HG03108 (cell line): Measurements from ENCODE around the gene NHLRC4.

Source experiments
- ATAC-seq: cut with Tn5 transposase; IDR thresholded peaks from one replicate; pipeline ENCODE4 v1.9.1; 2021; ENCODE audit warnings: moderate library complexity; ENCODE audit not compliant: unreplicated experiment

The NHLRC4 gene

DNA sequence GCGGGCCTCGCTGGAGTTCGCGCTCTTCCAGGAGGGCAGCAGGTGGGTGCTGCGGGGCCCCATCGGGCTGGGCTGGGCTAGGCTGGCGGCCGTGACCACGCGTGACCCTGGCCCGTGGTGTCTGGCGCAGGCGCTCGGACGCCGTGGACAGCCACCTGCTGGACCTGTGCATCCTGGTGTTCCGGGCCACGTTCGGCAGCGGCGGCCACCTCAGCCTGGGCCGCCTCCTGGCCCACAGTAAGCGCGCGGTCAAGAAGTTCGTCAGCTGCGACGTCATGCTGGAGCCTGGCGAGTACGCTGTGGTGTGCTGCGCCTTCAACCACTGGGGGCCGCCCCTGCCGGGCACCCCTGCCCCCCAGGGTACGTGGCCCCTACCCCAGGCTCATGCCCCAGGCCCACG lies 14.6 kb upstream of the NHLRC4 start:
- ATAC-seq: no peak

DNA sequence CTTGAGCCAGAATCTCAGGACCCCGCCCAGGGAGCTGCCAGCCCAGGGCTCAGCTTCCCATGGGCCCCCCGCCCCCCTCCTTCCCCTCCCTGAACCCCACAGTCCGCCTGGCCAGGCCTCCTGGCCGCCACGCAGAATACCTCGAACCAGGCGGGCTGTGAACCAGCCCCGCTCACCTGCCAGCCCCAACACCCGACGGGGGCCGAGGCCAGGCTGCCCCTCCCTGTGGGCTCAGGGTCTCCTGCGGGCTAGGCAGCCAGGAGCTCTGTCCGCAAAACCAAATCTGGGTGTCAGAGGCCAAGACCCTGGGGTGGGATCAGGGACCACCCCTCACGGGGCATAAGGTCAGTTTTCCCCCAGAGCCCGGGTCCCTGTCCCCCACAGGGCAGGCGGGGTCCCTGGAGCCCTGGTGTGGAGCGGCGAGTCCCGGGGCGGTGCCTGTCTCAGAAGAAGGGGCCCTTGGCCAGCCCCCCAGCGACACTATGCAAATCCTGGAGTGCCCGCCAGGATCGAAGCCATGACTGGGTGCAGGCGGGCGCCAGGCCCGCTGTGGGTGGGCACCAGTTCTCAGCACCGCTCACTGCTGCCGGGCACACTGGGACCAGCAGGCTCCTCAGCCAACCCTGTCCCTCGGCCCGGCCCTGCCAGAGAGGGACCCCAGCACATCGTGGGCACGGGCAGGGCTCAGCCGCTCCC lies 13.1 kb upstream of the NHLRC4 start:
- no peak for ATAC-seq

DNA sequence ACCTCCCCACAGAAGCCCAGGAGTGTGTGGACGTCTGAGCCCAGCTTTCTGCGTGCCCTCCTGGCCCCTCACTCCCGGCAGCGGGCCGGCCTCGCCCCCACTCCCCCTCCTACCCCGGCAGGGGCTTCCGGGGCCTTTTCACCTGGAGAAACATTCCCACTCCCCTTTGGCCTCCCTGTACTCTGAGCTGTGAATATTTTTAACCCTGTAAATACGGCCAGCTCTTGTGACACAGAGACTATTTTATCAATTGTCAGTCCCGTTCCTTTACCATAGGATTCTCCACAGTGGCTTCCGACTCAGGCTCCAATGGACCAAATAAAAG lies 12.5 kb upstream of the NHLRC4 start:
- ATAC-seq: no peak

DNA sequence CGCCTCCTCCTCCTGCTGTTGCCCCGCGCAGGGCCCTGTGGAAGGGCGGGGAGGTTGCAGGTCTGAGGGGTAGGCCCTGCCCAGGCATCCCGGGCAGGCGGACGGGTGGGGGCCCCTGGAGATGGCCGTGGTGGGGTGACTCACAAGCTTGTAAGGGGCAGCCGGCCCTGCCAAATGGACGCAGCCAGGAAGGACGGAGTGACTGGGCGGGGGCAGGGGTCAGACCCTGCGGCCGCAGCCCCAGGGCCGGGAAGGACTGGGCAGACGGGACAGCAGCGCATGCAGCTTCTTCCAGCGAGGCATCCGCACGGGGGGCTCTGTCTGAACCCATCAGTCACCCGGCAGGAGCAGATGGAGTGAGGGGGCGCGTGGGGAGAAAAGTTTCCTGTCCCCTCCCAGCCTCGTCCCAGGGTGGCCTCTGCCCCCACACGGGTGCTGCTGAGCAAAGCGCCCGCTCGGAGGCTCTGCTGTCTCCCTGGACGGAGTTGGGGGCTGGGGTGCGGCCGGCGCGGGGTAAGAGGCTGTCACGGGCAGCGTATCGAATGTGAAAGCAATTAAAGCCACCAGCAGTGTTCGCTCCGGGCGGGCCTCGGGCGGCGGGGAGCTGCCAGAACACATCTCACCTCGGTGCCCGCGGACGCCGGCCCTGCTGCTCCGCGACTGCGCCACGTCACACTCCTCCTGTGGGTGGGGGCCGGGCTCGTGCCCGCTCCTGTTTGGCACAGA lies 12.0 kb upstream of the NHLRC4 start:
- ATAC-seq: no peak

DNA sequence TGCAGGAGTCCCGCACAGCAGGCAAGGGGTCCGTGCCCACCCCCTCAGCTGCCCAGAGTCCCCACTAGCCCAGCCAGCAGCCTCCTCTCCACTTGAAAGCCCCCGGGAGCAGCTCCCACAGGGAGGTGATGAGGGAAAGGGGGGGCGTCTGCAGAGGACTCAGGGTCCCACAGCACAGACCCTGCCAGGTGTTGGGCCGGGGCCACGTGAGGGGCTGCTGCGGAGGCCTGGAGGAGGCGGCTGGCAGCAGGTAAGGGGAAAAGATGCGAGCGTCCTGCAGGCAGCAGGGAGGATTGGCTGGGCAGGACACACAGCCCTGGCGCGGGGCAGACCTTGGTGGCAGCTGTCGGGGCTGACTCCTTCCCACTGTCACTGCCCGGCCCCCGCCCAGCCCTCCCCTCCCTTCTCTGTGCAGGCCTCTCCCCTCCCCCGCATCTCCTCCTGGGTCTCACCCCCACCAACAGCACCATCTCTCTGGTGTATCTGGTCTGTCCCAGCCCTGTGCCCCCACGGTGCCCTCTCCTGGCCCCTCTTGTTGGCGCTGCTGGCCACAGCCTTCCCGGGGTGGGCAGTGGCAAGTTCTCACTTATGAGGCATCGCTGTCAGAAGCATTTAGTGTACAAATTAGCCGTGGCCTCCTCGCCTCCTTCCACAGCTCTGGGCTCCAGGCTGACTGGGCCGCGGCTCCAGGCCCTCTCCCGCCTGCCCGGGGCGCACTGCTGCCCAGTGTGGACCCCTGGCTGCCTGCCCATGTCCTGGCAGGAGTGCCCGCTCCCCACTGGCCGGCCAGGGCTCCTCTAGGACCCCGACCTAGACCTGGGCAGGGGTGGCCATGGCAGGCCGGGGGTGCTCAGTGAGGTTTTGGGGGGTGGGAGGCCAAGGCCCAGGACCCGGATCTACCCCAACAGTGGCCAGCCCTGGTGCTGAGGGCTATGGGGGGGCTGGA lies 11.0 kb upstream of the NHLRC4 start:
- ATAC-seq: no peak

DNA sequence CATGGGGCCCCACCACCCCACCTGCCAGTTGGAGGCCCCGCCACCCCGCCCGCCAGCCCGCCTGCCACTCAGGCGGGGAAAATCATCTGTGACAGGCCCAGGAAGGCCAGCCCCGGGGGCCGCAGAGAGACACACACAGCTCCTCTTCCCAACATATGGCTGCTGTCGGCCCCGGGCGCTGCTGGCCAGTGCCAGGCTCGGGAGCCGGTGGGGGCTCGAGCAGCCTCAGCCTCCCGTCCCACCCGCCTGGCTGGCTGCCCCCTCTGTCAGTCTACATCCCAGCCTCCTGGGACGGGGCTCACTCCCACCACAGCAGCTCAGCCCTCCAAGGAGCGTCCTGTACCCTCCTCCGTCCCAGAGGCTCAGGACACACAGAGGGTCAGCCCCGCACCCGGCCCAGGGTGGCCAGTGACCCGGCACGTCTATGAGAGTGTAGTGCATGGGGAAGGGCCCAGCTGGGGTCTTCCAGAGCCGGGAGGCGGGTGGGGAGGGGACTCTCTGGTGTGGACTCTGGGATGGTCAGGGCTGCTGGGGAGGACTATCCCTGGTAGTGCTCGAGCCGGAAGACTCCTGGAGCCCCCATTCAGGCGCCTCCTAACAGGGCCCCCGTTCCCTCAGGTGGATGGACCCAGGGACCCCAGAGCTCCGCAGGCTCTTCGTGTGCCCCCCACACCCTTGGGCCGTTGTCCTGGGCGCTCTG lies 10.2 kb upstream of the NHLRC4 start:
- no peak for ATAC-seq

DNA sequence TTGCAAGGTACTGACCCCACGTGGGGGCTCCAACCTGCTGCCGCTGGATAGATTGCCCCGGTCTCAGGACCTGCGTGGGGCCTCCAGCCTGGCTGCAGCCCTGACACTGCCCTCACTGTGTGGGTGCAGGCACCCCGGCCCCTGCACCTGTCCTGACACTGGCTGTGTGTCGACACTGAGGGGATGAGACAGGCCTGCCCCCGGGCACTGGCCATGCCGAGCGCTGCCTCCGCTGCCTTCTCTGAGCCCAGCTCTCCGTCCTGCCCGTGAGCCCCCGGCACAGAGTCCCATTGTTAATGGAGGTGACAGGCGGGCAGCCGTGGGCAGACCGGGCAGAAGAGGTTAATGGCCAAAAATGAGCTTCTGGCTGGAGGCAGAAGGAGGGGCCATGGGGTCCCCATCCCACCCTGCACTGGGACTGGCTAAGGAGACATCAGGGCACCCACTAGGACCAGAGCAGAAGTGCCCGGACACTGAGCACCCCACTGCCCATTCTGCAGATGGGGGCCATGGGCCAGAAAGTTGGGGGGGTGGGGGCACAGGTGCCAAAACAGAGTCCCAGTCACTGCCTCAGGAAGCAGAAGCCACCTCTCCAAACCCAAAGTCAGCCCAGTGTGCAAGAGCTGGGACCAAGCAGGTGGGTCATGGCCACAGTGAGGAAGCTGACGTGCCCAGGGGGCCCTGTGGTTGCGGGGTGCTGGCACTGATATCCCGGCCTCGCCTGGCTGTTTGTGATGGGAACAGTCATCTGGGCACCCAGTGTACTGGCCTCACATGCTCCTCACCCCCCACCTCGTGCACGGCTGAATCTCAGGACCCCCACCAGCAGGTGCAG lies 9.1 kb upstream of the NHLRC4 start:
- no peak for ATAC-seq

DNA sequence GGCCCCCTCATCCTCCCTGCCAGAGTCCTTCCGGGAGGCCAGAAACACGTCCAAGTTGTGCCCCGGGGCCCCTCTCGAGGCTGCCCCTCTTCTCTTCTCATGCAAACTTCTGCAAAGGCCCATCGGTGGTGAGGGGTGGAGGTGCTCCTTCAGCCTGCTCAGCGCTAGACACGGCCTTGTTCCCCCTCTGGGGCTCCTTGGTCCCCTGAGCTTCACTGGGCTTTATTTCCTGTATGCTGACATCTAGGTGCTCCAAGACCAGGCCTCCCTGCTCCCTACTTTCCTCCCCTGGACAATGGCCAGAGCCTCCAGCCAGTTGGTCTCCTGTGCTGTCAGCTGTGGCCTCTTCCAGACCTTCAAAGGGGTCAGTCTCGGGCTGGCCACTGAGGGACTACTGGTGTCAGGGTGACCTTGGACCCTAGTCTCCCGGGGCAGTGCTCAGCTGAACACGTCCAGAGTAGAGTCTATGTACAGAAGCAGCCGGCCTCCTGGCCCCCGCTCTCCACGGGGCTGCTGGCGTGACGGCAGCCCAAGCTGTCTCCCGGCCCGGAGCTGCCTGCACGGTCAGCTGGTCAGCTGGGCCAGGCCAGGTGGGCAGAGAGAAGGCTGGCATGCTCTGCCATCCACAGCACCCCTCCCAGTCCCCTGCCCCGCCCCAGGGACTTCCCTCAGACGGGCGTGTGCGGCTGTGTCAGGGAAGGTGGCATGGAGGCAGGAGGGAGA lies 8.3 kb upstream of the NHLRC4 start:
- ATAC-seq: no peak

DNA sequence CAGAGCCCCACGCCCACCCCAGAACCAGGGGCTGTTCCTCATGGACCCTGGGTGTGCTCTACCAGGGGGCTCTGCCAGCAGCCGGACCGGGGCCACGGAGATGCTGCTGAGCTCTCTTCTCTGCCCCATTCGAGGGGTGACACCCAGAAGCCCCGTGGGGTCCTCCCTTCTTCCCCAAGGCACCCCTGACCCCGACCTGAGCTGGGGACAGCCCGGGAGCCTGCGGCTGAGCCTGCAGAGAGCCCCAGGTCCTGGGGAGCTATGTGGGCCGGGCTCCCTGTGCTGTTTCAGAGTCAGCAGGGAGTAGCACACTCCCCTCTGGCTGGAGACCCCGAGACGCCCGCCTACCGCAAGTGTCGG lies 7.8 kb upstream of the NHLRC4 start:
- no peak for ATAC-seq

DNA sequence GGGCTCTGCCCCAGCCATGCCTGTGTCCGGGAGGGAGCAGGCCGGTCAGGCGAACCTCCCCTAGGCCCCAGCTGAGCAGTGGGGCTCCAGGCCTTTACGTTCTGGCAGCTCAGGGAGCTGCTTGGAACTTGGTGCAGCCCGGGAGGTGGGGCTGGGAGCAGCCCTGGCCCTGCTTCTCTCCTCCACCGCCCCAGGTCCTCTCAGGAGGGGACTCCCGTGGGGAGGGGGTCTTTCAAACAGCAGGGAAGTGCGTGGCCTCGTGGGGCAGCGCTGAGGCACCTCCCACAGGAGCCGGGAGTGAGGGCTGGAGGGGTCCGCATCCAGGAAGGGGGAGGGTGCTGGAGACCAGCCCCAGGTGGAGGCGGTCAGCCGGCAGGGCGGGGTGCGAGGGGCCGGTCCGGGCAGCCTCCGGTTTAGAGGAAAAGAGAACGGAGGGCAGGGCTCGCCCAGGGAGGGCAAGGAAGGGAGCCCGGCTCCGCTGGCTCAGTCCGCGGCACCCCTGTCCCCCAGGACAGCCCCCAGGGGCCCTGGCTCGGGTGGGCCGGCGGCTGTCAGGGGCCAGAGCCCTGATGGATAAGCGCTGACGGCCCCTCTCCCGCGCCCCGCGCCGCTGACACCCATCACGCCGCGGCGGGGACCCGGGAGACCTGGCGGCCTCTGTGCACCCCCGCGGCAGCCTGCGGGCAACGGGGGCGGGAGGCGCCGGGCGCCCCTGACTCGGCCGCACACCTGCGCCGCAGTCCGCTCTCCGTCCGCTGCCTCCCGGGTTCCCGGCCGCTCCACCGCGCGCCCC lies 7.2 kb upstream of the NHLRC4 start:
- ATAC-seq: no peak

DNA sequence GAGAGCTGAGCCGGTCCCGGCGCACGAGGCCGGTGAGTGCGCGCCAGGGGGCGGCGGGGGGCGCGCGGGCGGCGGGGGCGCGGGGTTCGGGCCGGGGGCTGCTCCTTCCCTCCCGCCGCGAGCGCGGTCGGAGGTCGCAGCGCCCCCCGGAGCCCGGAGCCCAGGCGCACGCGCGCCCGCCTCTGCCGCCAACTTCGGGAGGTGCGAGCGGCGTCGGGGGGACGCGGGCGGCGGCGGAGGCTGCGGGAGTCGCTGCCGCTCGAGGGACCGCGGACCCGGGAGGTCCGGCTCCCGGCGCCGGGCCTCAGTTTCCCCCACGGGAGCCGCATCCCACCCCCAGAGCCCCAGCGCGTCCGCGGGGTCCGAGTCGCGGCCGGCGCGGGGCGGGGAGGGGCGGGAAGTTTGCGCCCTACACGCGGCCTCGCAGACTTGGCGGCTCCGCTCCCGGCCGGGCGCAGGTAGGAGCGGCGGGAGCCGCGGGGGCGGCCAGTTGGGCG lies 6.6 kb upstream of the NHLRC4 start, which contains the start of gene PRR35:
PRR35 (plus strand) TSS at position 191 of the 497 bp plus-strand sequence. CDS start 2,901 bp downstream, outside the sequence.
- ATAC-seq: no peak

DNA sequence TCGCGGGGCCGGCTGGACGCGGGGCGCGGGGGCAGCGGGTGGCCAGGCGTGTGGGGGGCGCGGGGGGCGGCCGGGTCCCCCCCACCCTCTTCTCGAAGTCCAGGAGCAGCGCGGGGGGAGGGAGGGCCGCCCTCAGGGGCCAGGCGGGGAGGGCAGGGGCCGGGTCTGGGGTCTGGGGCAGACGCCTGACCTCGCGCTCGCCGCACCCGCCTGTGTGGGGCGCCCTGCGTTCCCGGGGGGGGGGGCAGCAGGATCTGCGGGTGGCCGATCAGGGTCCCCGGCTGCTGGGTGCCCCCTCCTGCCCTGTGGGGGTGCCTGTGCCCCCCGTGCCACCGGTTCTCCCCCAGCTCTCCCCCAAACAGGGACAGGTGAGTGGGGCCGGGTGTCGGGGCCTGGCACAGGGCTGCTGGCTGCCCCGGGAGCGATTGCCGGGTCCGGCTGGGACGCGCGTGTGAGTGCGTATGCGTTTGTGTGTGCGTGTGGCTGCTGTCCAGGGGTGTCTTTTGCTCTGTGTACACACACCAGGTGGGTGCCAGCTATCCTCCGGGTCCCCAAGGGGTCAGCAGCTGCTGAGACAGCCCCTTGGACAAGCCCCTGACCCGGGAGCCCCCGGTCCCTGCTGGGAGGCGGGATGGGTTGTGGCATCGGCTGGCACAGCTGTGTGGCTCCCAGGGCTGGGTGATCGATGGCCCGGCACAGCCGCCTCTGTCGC lies 5.9 kb upstream of the NHLRC4 start:
- no peak for ATAC-seq

DNA sequence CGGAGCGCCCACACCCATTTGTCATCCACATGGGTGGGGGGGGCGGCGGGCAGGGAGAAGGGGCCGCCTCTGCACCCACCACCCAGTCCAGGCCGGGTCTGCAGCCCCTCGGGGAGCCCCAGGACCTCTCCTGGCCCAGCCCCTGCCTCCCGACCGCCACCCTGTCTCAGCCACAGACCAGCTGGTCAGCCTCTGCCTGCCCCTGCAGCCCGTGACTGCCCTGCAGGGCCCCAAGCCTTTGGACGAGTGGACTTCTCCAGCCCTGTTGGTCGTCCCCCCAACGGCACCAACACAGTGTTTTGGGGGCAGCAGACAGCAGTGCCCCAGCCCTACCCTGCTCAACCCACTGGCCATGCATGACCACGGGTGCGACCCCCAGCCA lies 5.4 kb upstream of the NHLRC4 start:
- no peak for ATAC-seq

DNA sequence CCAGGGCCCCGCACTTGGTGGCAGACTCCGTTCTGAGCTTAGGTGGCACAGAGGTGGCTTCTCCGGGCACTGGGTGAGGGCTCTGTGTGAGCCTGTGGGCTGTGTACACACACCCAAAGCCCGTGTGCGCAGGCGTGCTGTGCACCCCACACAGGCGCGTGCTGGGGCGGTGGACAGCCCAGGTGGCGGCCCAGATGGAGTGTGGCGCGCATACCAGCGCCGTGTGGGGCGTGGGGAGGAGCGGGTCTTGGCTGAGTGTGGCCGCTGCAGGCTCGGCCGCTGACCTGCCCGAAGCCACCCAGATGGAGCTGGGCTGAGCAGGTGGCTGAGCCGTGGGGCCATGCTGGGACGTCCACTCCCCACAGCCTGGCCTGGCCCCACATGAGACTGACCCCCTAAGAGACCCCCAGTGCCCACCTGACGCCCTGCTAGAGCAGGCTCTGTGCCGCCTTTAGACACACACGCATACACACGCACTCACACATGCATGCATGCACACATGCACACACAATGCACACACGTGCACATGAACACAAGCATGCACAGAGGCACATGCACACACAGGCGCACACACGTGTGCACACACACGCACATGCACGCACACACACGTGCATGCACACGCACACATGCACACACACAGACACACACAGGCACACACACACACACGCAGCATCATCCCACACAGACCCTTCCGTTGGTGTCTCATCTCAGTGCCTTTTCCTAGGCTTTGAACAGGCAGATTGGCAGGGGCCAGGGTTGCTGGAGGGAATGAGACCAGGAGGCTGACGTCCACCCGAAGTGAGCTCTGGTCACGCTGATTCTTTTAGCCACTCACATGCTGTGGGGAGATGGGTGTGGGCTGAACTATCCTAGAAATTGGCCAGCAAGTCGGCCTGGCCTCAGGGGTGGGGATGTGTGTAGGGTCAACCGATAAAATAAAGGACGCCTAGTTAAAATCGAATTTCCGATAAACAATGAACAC lies 4.6 kb upstream of the NHLRC4 start:
- no peak for ATAC-seq

DNA sequence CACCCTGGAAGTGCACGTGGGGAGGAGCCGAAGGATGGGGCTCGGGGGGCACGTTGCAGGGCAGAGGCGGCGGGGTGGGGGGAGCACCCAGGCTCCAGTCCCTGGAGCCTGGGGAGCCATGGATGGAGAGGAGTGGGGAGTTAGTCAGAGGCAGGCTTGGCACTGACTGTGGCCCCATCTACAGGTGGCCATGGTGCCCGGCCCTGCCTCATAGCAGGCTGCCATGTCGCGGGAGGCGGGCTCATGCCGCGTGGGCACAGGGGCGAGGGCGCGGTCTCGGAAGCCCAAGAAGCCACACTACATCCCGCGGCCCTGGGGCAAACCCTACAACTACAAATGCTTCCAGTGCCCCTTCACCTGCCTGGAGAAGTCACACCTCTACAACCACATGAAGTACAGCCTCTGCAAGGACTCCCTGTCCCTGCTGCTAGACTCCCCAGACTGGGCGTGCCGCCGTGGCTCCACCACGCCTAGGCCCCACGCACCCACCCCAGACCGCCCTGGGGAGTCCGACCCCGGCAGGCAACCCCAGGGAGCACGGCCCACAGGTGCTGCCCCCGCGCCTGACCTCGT lies 3.6 kb upstream of the NHLRC4 start:
- no peak for ATAC-seq

DNA sequence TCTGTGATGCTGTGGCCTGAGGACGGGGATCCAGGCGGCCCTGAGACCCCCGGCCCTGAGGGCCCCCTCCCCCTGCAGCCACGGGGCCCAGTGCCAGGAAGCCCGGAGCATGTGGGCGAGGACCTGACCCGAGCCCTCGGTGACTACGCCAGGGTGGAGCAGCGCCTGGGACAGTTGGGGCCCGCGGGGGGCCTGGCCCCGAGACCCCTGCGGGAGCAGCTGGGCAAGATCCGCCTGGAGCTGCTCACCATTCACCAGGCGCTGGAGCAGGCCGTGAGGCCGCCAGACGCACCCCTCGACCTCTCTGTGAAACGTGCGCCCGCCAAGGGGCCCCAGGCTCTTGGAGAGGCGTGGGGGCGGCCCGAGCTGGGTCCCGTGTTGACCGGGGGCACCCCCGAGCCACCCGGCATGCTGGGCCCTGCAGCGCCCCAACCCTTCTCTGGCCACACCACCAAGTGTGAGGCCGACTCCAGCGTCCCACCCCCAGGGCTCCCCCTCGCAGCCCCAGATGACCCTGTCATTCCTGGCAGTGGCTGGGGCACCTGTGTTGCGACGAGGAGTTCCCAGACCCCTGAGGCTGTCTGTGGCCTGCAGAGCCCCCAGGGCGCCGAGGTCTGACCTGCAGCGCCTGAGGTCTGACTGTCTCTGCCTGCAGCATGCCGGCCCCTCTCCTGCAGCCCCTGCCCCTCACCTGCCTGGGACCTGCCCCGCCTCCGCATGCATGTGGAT lies 2.0 kb upstream of the NHLRC4 start:
- no peak for ATAC-seq
